HG03039 (cell line): ENCODE measurements around the gene LRRC45.

Experiments used
- ATAC-seq: cut with Tn5 transposase; IDR thresholded peaks from one replicate; pipeline ENCODE4 v1.9.1; 2021; ENCODE audit warnings: mild to moderate bottlenecking, moderate library complexity; ENCODE audit not compliant: unreplicated experiment

LRRC45 gene

GRCh38 chr17:82060614-82061013 lies 37.5 kb downstream of the LRRC45 start:
- no peak for ATAC-seq

DNA sequence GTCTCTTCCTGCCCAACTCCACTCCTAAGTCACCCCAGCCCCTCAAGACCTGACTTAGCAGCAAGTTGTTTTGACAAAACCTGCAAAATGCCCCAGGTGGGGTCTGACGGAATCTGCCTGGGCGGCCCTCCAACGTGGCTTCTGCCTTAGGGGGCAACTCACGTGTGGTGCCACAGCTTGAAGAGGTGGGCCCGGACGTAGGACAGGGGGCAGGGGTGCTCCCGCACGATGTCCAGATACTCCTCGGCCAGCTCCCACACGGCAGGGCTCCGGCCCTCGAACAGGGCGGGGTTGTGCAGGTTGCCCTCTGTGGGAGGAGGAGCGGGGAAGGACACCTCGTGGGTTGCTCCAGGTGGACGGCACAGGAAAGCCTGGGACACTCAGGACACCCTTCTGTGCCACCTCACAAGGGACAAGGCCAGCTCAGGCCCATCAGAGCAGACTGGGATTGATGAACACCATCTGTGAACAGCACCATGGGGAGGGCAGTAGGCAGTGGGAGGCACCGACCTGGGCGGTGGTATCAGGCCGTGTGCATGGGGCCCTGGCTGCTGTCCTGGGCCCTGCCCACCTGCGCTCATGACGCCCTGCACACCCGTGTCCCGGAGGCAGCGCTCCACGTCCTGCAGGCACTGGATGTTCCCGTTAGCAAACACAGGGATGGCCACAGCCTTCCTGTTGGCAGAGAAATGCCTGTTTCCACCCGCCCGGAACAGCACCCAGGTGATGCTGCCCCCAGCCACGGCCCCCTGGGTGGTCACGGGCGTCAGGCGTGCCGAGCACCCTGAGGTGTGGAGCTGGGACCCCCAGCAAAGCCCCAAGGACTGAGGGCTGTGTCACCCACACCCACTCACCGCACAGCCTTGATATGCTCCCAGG lies 38.2 kb downstream of the LRRC45 start:
- no peak for ATAC-seq

DNA sequence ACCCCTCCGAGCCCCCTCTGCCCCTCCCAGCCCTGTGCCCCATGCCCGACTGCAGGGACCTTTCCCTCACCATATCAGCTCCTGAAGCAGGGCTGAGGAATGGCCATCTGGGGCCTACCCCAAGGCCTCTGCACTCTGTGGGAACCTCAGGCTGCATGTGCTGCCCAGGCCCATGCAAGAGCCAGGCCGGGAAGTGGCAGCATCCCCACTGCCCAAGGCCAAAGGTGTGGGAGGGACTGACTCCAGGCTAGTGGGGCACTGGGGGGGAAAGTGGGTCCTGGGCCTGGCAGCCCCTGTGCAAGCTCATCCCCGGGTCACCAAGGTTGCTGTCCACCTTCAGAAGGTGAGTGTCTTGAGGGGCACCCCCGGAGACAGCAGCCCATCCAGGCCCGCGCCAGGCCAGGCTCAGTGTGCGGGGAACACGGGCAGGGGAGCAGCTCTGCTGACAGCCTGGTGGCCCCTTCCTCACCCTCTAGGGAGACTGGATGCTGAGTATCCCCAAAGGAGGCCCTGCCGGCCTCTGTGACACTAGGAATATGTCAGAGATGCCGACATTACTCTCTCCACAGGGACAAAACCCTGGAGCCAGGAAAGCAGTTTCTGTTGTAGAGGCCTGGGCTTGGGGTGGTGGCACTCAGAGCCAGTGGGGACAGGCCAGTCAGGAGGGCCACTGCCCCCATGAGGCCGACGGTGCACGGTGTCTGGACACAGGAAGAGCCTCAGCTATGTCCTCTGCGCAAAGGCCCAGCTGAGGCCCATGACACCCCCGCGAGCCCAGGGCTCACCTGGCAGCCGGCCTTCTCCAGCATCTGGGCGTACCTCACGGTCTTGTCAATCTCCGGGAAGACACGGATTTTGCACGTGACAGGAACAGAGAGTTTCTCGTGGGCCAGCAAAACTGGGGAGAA lies 39.2 kb downstream of the LRRC45 start:
- ATAC-seq, result no peak

DNA sequence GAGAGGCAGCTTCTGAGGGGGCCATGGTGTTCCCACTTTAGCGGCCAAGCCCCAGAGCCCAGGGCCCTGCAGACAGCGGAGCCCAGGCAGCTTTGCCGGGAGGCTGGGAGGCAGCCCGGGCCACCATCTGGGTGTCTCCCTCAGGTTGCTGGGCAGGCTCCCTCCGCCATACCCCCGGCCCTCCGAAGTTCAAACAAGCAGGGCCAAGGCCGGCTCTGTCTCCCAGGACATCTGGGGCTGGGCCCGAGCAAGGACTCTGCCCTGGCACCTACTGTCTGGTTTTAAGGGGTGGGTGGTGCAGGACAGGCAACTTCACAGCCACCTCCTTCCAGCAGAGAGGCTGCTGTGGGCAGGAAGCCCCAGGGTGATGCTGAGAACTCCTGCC lies 39.9 kb downstream of the LRRC45 start:
- no peak for ATAC-seq

- ATAC-seq, result no peak
Observed at GRCh38 chr17:82063424-82064415, 40.6 kb downstream of the LRRC45 start.

DNA sequence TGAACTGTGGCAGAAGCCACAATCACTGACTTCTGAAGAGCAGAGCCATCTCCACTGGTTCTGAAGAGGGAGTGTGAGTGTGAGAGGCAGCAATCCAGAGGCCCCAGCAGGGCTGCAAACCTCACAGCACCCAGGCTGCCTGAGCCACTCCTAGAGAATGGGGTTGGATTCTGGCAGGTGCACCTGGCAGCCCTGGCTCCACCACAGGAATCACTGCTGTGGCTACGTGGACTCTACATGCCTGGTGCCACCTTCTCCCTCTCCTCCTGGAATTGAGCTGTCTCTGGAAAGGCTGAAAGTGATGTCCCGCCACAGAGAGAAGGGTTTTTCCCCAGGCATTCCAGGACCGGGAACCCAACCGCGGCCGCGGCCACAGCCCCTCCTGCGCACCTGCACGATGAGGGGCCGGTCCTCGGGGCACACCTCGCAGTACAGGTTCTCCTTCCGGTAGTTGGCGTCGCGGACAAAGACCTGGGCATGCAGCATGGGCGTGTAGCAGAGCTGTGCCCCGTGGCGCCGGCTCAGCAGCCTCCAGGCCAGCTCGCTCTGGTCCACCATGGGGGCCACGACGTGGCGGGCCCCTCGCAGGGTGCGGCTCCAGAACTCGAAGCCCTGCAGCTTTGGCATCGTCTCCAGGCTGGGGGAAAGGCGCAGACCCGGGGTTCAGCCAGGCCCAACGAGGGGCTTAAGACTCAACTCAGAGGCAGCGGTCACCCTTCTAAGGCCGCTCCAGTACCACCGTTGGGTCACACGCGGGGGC lies 41.5 kb downstream of the LRRC45 start:
- no peak for ATAC-seq

DNA sequence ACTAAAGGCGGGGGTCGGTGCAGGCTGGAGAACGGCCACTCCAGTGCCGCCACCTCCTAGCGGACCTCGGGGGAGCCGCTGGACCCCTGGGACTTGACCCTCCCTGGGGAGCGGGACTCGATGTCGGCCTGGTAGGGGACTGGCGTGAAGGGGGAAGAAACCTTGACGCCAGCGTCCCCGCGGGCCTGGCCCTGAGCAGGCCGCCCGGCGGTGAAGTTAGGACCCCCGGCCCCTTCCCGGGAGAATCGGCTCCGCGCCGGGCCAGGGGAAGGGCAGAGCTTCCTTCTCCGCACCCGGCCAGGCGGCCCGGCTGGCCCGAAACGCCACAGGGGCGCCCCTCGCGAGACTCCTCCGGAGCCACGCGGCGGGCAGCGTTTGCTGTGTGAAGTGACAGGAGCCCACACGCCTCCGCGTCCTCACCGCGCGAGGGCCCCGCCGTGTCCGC lies 42.1 kb downstream of the LRRC45 start:
- ATAC-seq, result no peak

DNA sequence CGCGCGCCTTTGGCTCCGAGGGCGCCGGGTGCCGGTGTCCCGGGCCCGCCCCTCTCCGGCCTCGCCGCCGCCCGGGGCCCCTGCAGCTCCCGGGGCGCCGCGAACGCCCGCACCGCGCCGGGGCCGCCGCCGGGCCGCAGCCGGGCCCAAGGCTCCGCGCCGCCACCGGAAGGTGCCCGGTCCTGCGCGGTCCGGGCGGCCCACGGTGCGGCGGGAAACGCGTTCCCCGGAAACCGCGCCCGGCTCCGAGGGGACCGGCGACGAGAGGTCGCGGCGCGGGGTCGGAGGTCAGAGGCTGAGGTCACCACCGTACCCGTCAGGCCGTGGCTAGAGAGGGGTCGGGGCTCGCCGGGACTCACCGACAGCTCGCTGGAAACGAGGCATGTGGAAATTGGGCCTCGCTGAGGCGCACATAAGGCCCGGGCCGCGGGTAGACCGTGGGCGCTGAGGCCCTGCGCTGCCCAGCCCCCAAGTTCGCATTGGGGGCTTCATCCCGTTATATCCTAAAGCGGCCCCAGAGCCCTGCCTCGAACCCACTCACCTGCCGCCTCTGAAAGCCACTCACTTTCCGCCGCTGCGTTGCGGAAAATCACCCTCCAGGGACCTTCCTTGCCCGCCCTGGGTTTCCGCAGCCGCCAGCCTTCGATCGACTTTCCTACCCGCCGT lies 42.7 kb downstream of the LRRC45 start, which contains the start of gene DUS1L:
TSS of gene DUS1L (minus strand) at position 167 of the 666 bp plus-strand sequence. CDS start 745 bp downstream, outside the sequence.
- no peak for ATAC-seq

GRCh38 chr17:82070611-82071010 lies 47.5 kb downstream of the LRRC45 start:
- ATAC-seq, result no peak

DNA sequence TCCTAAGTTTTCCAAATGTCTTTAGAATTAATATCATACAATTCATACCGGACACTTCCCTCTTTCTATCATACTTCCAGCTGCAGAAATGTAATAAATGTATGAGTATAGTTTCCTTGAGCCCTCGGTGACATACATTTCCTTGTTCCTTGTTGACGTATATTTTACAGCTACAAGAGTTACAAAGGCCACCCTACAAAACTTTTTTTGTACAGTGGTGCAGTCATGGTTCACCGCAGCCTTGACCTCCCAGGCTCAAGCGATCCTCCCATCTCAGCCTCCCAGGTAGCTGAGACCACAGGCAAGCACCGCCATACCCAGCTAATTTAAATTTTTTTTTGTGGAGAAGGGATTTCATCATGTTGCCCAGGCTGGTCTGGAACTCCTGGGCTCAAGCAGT lies 49.7 kb downstream of the LRRC45 start:
- ATAC-seq, result no peak

DNA sequence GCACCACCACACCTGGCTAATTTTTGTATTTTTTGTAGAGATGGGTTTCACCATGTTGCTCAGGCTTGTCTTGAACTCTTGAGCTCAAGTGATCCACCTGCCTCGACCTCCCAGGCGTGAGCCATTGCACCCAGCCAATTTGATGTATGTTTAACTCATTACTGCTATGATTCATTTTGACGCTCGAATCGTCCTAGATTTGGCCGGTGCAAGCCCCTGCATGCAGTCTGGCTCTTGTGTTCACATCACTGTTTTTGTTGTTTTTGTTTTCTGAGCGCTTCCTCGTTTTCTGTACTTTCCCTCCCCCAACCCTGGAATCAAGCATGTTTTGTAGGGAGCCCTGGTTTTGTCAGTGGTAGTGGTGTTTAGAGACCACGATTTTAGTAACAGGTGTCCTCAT lies 50.3 kb downstream of the LRRC45 start:
- ATAC-seq, result no peak

DNA sequence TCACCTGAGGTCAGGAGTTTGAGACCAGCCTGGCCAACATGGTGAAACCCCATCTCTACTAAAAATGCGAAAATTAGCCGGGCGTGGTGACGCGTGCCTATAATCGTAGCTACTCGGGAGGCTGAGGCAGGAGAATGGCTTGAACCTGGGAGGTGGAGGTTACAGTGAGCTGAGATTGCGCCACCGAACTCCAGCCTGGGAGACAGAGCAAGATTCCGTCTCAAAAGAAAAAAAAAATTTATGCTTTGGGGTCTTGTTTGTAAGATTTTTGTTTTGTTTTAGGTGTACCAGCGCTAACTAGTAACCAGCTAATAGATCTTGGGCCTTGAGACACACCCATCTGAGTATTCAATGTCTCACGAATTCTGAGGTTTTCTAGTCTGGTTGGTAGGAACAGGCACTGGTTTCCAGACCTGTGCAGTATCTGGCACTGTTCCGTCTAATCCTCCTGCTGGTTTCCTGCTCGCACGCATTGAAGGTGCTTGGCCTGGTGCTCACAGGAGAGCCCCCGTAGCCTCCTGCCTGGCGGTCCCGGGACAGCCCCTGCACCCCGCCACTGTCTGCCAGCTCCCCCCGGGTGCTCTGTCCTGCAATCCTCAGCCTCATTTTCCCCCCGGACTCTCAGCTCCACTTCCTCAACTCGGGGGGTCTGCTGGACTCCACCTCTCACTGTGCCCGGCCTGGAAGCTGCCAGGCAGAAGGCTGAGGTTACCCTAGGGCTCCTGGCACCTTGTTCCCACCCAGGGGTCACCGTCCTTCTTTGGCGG lies 53.1 kb downstream of the LRRC45 start:
- no peak for ATAC-seq

GRCh38 chr17:82076785-82077591 lies 53.9 kb downstream of the LRRC45 start:
- no peak for ATAC-seq

GRCh38 chr17:82077617-82078358 lies 54.7 kb downstream of the LRRC45 start:
- no peak for ATAC-seq

DNA sequence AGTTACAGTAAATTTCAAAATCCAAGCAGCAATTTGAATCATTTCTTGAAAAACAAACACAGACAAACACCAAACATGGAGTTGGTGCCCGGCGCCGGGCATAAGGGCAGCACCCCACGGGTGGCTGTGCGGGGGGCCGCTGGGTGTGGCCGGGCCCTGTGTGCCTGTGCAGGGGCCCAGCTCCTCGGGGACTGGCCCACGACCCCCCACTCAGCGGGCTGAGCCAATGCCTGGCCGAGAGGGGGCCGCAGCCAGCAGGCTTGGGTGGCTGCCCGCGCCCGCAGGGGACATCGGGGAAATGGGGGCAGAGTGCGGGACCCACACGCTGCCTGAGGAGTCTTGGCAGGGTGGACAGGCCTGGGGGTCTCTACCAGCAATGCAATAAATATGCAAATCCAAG lies 55.3 kb downstream of the LRRC45 start:
- ATAC-seq, result no peak

- ATAC-seq, result no peak
Observed at GRCh38 chr17:82079001-82079677, 56.0 kb downstream of the LRRC45 start.
